Measurements from ENCODE around the gene CDH15.

DNA sequence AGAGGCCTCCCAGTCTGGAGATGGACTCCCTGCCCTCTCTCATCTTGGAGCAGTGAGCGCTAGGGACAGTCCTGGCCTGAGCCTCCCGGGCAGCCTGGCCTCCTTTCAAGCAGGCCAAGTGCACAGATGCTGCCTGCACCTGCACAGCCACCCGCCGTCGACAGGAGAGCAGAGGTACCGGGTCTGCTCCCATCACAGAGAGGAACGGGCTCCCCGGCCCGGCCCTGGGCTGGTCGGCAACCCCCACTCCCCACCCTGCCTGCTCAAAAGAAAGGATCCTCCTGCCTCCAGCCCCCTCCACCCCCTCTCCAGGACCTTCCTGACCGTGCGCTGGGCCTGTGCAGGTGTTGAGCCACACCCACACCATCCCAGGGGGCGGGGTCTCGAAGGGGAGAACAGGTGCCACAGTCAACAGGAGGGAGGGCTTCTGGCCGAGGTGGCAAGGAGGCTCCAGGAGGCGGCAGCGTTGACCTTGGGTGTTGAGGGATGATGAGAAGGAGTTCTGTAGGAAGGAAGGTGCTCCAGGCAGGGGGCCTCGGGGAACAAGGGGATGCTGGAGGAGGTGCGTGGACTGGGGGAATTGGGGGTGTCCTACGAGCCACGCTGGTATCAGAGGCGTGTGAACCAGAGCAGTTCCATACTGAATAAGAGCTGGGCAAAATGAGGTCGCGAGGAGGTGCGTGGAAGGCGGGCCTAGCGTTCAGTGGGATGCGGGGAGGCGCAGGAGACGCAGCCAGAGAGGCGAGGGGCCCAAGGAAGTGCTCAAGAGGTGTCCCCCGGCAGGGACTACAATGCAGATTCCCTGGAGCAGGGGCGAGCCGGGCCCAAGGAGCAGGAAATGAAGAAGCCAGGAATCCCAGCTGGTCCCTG is 967 bp upstream of the CDH15 start:
- TF ChIP-seq, protein P1, sequence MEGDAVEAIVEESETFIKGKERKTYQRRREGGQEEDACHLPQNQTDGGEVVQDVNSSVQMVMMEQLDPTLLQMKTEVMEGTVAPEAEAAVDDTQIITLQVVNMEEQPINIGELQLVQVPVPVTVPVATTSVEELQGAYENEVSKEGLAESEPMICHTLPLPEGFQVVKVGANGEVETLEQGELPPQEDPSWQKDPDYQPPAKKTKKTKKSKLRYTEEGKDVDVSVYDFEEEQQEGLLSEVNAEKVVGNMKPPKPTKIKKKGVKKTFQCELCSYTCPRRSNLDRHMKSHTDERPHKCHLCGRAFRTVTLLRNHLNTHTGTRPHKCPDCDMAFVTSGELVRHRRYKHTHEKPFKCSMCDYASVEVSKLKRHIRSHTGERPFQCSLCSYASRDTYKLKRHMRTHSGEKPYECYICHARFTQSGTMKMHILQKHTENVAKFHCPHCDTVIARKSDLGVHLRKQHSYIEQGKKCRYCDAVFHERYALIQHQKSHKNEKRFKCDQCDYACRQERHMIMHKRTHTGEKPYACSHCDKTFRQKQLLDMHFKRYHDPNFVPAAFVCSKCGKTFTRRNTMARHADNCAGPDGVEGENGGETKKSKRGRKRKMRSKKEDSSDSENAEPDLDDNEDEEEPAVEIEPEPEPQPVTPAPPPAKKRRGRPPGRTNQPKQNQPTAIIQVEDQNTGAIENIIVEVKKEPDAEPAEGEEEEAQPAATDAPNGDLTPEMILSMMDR (conservative IDR thresholded peaks at IDR 0.05; ENCODE audit: low read depth, low read length): no peak
- TF ChIP-seq EZH2 (IDR thresholded peaks at IDR 0.05; ENCODE audit: low read length, unreplicated experiment) (no peak), EZH2phosphoT487 (IDR thresholded peaks at IDR 0.05; ENCODE audit: borderline replicate concordance, low read length) (no peak)
